Suprapubic skin (tissue), 4 donors: Measurements from ENCODE around the gene NPM1.

Experiments
- EP300 ChIP-seq: sonication (generic); formaldehyde crosslinking; IDR thresholded peaks from one replicate; pipeline ENCODE4 v1.6.1; 2017; ENCODE audit warnings: antibody characterized with exemption
- POLR2A ChIP-seq, 2 donors: fragments of 450-650 bp; IDR thresholded peaks; one replicate each; pipeline ENCODE4 v1.6.1; 2017; ENCODE audit warnings: antibody characterized with exemption in 2 of 2, mild to moderate bottlenecking in 2 of 2, moderate library complexity in 2 of 2
- POLR2AphosphoS5 ChIP-seq, 3 donors: sonication (generic); formaldehyde crosslinking; IDR thresholded peaks; one replicate each; pipeline ENCODE4 v1.6.1; 2017; ENCODE audit warnings: antibody characterized with exemption in 3 of 3
- TF ChIP-seq, protein P1 (sequence below), 2 donors: fragments of 200-600 bp in 1 of 2; fragments of 450-650 bp in 1 of 2; sonication (generic) in 1 of 2; IDR thresholded peaks; one replicate each; pipeline ENCODE4 v1.5.1; 2016 to 2019; ENCODE audit warnings: antibody characterized with exemption in 2 of 2, mild to moderate bottlenecking in 1 of 2, moderate library complexity in 1 of 2

DNA sequence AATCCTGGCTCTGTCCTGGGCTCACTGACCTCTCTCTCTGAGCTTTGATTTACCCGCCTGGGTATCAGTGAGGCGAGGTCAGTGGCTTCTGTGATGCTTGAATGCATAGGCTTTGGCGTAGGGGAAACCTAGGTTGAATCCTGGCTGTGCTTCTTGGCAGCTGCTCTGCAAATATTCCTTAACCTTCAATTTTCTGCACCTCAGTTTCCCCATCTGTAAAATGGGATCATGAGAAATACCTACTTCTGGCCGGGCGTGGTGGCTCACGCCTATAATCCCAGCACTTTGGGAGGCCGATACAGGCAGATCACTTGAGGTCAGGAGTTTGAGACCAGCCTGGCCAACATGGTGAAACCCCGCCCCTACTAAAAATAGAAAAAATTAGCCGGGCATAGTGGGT, 39.0 kb downstream of the NPM1 start:
- TF ChIP-seq, protein P1, sequence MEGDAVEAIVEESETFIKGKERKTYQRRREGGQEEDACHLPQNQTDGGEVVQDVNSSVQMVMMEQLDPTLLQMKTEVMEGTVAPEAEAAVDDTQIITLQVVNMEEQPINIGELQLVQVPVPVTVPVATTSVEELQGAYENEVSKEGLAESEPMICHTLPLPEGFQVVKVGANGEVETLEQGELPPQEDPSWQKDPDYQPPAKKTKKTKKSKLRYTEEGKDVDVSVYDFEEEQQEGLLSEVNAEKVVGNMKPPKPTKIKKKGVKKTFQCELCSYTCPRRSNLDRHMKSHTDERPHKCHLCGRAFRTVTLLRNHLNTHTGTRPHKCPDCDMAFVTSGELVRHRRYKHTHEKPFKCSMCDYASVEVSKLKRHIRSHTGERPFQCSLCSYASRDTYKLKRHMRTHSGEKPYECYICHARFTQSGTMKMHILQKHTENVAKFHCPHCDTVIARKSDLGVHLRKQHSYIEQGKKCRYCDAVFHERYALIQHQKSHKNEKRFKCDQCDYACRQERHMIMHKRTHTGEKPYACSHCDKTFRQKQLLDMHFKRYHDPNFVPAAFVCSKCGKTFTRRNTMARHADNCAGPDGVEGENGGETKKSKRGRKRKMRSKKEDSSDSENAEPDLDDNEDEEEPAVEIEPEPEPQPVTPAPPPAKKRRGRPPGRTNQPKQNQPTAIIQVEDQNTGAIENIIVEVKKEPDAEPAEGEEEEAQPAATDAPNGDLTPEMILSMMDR (IDR thresholded peaks at IDR 0.05) = no peak
- TF ChIP-seq POLR2A (IDR thresholded peaks at IDR 0.05) (no peak), POLR2AphosphoS5 (IDR thresholded peaks at IDR 0.05) (no peak), EP300 (no peak)
